ENCODE measurements around the gene NDST1.

Gene NDST1

DNA sequence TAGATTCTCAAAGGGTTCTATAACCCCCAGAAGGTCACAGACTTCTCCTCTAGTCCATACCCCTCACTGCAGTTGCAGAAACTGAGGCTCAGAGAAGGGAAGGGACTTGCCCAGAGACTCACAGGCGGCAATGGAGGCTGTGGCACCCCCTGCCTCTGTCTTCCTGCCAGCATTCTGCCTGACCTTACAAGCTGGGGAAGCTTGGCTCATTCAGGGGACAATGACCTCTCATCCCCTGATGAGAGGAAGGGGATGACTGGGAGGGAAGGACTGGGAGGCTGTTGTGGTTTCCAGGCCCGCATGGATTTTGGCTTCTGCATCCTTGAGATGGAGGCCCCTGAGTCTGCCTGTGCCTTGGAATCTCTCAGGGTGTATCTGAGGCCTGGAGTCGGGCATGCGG is 897 bp downstream of the NDST1 start:
- H3K4me2 ChIP-seq (ENCODE audit: low read length), result no peak overlapping the region
- no peaks in the 10 kb centered on the region for H3K9me3 ChIP-seq (ENCODE audit: control insufficient read depth, insufficient read depth, low read length)
- H3K4me3 ChIP-seq (ENCODE audit: low read length), result no peak overlapping the region
- no peaks in the 10 kb centered on the region for H3K9me2 ChIP-seq (replicated peaks; ENCODE audit: control insufficient read depth, low read length)
- peaks cover 3% of the 10 kb centered on the region; the same call in 1 of the 2 replicates for H4K20me1 ChIP-seq (ENCODE audit: control insufficient read depth, insufficient read depth, low read depth, low read length)
- no peaks in the 10 kb centered on the region for H3F3A ChIP-seq (ENCODE audit: control insufficient read depth, insufficient read depth)
- peaks cover 20% of the 10 kb centered on the region for H3K79me2 ChIP-seq (ENCODE audit: control insufficient read depth, low read length)
- TF ChIP-seq, protein P1, sequence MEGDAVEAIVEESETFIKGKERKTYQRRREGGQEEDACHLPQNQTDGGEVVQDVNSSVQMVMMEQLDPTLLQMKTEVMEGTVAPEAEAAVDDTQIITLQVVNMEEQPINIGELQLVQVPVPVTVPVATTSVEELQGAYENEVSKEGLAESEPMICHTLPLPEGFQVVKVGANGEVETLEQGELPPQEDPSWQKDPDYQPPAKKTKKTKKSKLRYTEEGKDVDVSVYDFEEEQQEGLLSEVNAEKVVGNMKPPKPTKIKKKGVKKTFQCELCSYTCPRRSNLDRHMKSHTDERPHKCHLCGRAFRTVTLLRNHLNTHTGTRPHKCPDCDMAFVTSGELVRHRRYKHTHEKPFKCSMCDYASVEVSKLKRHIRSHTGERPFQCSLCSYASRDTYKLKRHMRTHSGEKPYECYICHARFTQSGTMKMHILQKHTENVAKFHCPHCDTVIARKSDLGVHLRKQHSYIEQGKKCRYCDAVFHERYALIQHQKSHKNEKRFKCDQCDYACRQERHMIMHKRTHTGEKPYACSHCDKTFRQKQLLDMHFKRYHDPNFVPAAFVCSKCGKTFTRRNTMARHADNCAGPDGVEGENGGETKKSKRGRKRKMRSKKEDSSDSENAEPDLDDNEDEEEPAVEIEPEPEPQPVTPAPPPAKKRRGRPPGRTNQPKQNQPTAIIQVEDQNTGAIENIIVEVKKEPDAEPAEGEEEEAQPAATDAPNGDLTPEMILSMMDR (IDR thresholded peaks at IDR 0.05; ENCODE audit: low read depth, low read length, poor library complexity, severe bottlenecking), result no peak
- TF ChIP-seq EZH2phosphoT487 (IDR thresholded peaks at IDR 0.05; ENCODE audit: borderline replicate concordance, low read length), result no peak
- no peaks in the 10 kb centered on the region for H3K27me3 ChIP-seq (ENCODE audit: control insufficient read depth, low read length)
- H3K36me3 ChIP-seq (ENCODE audit: control insufficient read depth, low read length), result no peaks in the 10 kb centered on the region
- H3K27ac ChIP-seq (ENCODE audit: low read depth, low read length), result no peak overlapping the region
- H3K4me1 ChIP-seq (ENCODE audit: control insufficient read depth, low read length), result no peaks in the 10 kb centered on the region

DNA sequence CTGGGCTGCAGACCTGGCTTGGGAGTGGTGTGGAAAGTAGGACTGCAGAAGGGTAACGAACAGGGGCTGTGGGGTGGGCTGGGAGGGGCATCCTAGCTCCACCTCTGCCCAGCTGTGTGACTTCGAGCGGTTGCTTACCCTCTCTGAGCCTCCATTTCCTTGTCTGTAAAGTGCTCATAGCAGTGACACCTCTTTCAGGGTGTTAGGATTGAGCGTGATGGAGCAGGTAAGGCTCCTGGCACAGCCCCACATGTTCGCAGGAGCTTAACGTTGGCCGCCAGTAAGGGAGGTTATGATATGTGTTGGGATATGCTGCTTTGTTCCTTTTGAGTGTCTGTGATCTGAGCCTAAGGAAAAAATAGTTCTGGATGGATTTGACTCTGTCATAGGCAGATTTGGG is 2.1 kb downstream of the NDST1 start:
- Histone ChIP-seq H3K79me2 (ENCODE audit: control insufficient read depth, low read length) (peaks cover 23% of the 10 kb centered on the region), H3F3A (ENCODE audit: control insufficient read depth, insufficient read depth) (no peaks in the 10 kb centered on the region), H3K4me2 (ENCODE audit: low read length) (no peak overlapping the region), H3K9me3 (ENCODE audit: control insufficient read depth, insufficient read depth, low read length) (no peaks in the 10 kb centered on the region), H3K9me2 (replicated peaks; ENCODE audit: control insufficient read depth, low read length) (no peaks in the 10 kb centered on the region), H3K4me3 (ENCODE audit: low read length) (no peak overlapping the region), H4K20me1 (ENCODE audit: control insufficient read depth, insufficient read depth, low read depth, low read length) (peaks cover 3% of the 10 kb centered on the region; the same call in 1 of the 2 replicates), H3K27ac (ENCODE audit: low read depth, low read length) (no peak overlapping the region), H3K36me3 (ENCODE audit: control insufficient read depth, low read length) (no peaks in the 10 kb centered on the region), H3K4me1 (ENCODE audit: control insufficient read depth, low read length) (peaks cover 5% of the 10 kb centered on the region), H3K27me3 (ENCODE audit: control insufficient read depth, low read length) (no peaks in the 10 kb centered on the region)
- TF ChIP-seq EZH2phosphoT487 (IDR thresholded peaks at IDR 0.05; ENCODE audit: borderline replicate concordance, low read length), result no peak
- TF ChIP-seq, protein P1 (IDR thresholded peaks at IDR 0.05; ENCODE audit: low read depth, low read length, poor library complexity, severe bottlenecking), result no peak

DNA sequence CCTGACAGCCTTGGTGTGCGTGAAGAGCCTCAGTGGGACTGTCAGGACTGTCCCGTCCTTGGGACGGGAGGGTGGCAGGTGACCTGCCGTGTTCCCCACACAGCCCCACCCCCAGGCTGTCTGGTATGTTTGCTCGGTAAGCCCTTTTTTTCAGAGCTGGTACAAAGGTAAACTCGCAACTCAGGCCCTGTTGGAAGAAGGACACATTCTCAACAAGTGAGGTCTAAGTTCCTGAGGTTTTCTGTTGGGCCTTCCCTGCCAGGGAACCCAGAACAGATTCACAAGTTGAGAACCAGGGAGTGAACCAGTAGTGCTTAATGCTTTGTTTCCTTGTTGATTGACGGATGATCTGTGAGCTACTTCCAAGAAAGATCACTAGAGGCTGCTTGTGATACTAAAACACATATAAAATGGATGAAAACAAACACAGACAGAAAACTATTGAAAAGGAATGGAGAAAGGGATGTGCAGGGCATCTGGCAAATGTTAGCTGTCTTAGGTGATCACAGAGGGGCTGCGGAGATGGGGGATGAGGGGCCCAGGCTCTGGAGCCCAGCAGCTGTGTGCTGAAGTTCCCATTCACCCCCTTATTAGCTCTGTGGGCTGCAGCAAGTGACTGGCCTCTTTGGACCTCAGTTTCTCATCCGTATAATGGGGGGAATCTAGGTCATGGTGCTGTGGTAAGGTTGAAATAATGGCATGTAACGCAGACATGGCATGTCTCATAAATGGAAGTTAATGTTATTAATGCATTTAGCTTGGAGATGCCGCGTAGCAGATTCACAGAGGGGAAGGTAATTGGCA is 2.7 kb downstream of the NDST1 start:
- no peaks in the 10 kb centered on the region for H3K36me3 ChIP-seq (ENCODE audit: control insufficient read depth, low read length)
- peaks cover 3% of the 10 kb centered on the region; the same call in 1 of the 2 replicates for H4K20me1 ChIP-seq (ENCODE audit: control insufficient read depth, insufficient read depth, low read depth, low read length)
- H3K9me3 ChIP-seq (ENCODE audit: control insufficient read depth, insufficient read depth, low read length), result no peaks in the 10 kb centered on the region
- TF ChIP-seq, protein P1 (IDR thresholded peaks at IDR 0.05; ENCODE audit: low read depth, low read length, poor library complexity, severe bottlenecking), result no peak
- no peak for TF ChIP-seq EZH2phosphoT487 (IDR thresholded peaks at IDR 0.05; ENCODE audit: borderline replicate concordance, low read length)
- H3K27me3 ChIP-seq (ENCODE audit: control insufficient read depth, low read length), result no peaks in the 10 kb centered on the region
- no peaks in the 10 kb centered on the region for H3K9me2 ChIP-seq (replicated peaks; ENCODE audit: control insufficient read depth, low read length)
- H3F3A ChIP-seq (ENCODE audit: control insufficient read depth, insufficient read depth), result no peaks in the 10 kb centered on the region
- H3K4me1 ChIP-seq (ENCODE audit: control insufficient read depth, low read length), result peaks cover 10% of the 10 kb centered on the region
- no peak overlapping the region for H3K4me2 ChIP-seq (ENCODE audit: low read length)
- no peak overlapping the region for H3K4me3 ChIP-seq (ENCODE audit: low read length)
- no peak overlapping the region for H3K27ac ChIP-seq (ENCODE audit: low read depth, low read length)
- H3K79me2 ChIP-seq (ENCODE audit: control insufficient read depth, low read length), result peaks cover 30% of the 10 kb centered on the region
